ENCODE data around the gene DIPK1A. TPM values are rescaled to one million over a fixed set of nuclear protein-coding genes. Genes with fewer than 3 reads are reported as not detected.

Gene DIPK1A
- total RNA-seq, 1 experiment from 2014 or later = 10.5 TPM

GRCh38 chr1:92990828-92991227 lies 29.6 kb upstream of the DIPK1A start:
- ChIA-PET CTCF (no interaction called here), POLR2A (ENCODE audit: unreplicated experiment) (no interaction called here)
- DNase-seq = no peak
- Histone ChIP-seq H3K4me3 (no peak overlapping the region), H2AFZ (no peak overlapping the region), H3K27me3 (ENCODE audit: insufficient read depth, low read depth) (no peaks in the 10 kb centered on the region), H3K9me2 (ENCODE audit: insufficient read depth) (no peaks in the 10 kb centered on the region), H3K36me3 (ENCODE audit: low read depth) (no peaks in the 10 kb centered on the region), H3K79me2 (ENCODE audit: low read depth) (no peaks in the 10 kb centered on the region), H3K9me3 (ENCODE audit: insufficient read depth, low read depth) (no peaks in the 10 kb centered on the region), H3K4me1 (replicated peaks; ENCODE audit: insufficient read depth) (peaks cover 35% of the 10 kb centered on the region), H3K4me2 (no peak overlapping the region), H3K27ac (no peak overlapping the region), H3F3A (ENCODE audit: insufficient read depth, low read depth) (peaks cover 17% of the 10 kb centered on the region), H4K20me1 (ENCODE audit: insufficient read depth) (no peaks in the 10 kb centered on the region)
- no TSS peak for BruUV-seq (replicated peaks)
- TF ChIP-seq CTCF (conservative IDR thresholded peaks at IDR 0.05) (no peak), EZH2 (IDR thresholded peaks at IDR 0.05; ENCODE audit: low read depth) (no peak)
- intact Hi-C loops (cut with micrococcal nuclease; ENCODE audit: unreplicated experiment) = no loop called here

- CTCF ChIA-PET = interaction anchor here (0.6 to 0.8 kb wide), 2 partner anchors 21 to 40 kb away, joined by 3 to 6 read pairs; no protein-coding TSS in a partner anchor
- H3K36me3 ChIP-seq (ENCODE audit: low read depth) = no peaks in the 10 kb centered on the region
- intact Hi-C loops (cut with micrococcal nuclease; ENCODE audit: unreplicated experiment) = no loop called here
- no TSS peak for BruUV-seq (replicated peaks)
- peak overlapping the region; percentile 60 for H3K27ac ChIP-seq
- TF ChIP-seq CTCF (conservative IDR thresholded peaks at IDR 0.05) (no peak), EZH2 (IDR thresholded peaks at IDR 0.05; ENCODE audit: low read depth) (no peak)
- peak overlapping the region; percentile 18; the same call in 1 of the 2 replicates for H3K4me2 ChIP-seq
- peaks cover 27% of the 10 kb centered on the region for H3K4me1 ChIP-seq (replicated peaks; ENCODE audit: insufficient read depth)
- H3K79me2 ChIP-seq (ENCODE audit: low read depth) = no peaks in the 10 kb centered on the region
- H2AFZ ChIP-seq = peak overlapping the region; percentile 57; the same call in 1 of the 2 replicates
- no peaks in the 10 kb centered on the region for H4K20me1 ChIP-seq (ENCODE audit: insufficient read depth)
- peak in 1 of 2 experiments; percentile 50 for DNase-seq
- H3K9me3 ChIP-seq (ENCODE audit: insufficient read depth, low read depth) = no peaks in the 10 kb centered on the region
- H3K4me3 ChIP-seq = no peak overlapping the region
- H3F3A ChIP-seq (ENCODE audit: insufficient read depth, low read depth) = peaks cover 10% of the 10 kb centered on the region; the same call in 1 of the 2 replicates
- H3K9me2 ChIP-seq (ENCODE audit: insufficient read depth) = no peaks in the 10 kb centered on the region
- no peaks in the 10 kb centered on the region for H3K27me3 ChIP-seq (ENCODE audit: insufficient read depth, low read depth)
- POLR2A ChIA-PET (ENCODE audit: unreplicated experiment) = interaction anchor here (0.6 to 0.7 kb wide), 2 partner anchors 28 to 130 kb away, joined by 3 to 4 read pairs; no protein-coding TSS in a partner anchor
Measured at GRCh38 chr1:92989936-92990583, 28.8 kb upstream of the DIPK1A start.

GRCh38 chr1:92989253-92989652 lies 28.0 kb upstream of the DIPK1A start:
- TF ChIP-seq EZH2 (IDR thresholded peaks at IDR 0.05; ENCODE audit: low read depth) (no peak), CTCF (conservative IDR thresholded peaks at IDR 0.05) (no peak)
- Histone ChIP-seq H3K9me3 (ENCODE audit: insufficient read depth, low read depth) (no peaks in the 10 kb centered on the region), H3K4me3 (no peak overlapping the region), H3K9me2 (ENCODE audit: insufficient read depth) (no peaks in the 10 kb centered on the region), H3K36me3 (ENCODE audit: low read depth) (no peaks in the 10 kb centered on the region), H4K20me1 (ENCODE audit: insufficient read depth) (no peaks in the 10 kb centered on the region), H3K27ac (peak overlapping the region; percentile 60), H2AFZ (no peak overlapping the region), H3K4me1 (replicated peaks; ENCODE audit: insufficient read depth) (peaks cover 19% of the 10 kb centered on the region), H3K27me3 (ENCODE audit: insufficient read depth, low read depth) (no peaks in the 10 kb centered on the region), H3K4me2 (peak overlapping the region; percentile 18; the same call in 1 of the 2 replicates), H3K79me2 (ENCODE audit: low read depth) (no peaks in the 10 kb centered on the region), H3F3A (ENCODE audit: insufficient read depth, low read depth) (peaks cover 8% of the 10 kb centered on the region; the same call in 1 of the 2 replicates)
- BruUV-seq (replicated peaks) = no TSS peak
- POLR2A ChIA-PET (ENCODE audit: unreplicated experiment) = no interaction called here
- CTCF ChIA-PET = interaction anchor here (0.7 kb wide), 1 partner anchor 24 kb away, joined by 3 read pairs; no protein-coding TSS in a partner anchor
- DNase-seq = no peak
- intact Hi-C loops (cut with micrococcal nuclease; ENCODE audit: unreplicated experiment) = no loop called here

Data from PC-9 (cell line).